ENCODE data around the gene SCN2B. TPM values are rescaled to one million over a fixed set of nuclear protein-coding genes. Genes with fewer than 3 reads are reported as not detected.
"Not testable (repeated sequence)": the region's sequence is repeated elsewhere in the genome, so short reads cannot be mapped to it uniquely, and the experiment has no call there.

The SCN2B gene
- total RNA-seq, 1 donor: not detected

GRCh38 chr11:118194835-118195627 is 18.6 kb upstream of the SCN2B start:
- peak; percentile 39 for DNase-seq (ENCODE audit: low read depth)
- no peak overlapping the region for H3K4me3 ChIP-seq (ENCODE audit: low read depth, low read length)
- TF ChIP-seq CTCF (IDR thresholded peaks at IDR 0.05; ENCODE audit: insufficient read depth, low read depth, low read length): no peak

DNA sequence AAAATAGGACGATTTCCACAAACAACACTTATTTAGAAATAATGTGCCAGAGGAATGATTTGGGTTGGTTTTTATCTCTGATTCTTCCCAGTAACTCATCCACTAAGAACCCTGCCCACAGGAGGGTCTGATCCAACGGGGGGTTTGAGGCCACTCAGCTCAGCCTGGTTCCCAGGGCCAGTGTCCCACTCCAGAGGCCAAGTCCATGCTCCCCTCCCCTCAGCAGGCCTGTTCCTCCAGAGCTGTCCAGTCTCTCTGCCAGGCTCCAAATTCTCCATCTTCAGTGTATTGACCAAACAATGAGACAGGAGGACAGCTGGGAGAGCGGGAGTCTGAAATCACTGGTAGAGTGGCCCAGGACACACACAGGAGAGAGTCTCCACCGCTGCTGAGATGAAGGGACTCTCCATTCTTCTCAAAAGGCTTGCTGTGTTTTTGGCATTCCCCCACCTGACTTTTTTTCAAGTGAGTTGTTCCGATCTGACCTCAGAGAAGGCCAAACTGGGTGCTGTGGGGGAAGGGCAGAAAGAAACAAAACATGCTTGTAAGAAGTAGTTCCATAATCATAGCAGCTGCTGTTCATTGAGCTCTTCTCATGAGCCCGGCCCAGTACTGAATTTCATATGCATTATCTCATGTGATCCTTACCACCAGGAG is 17.6 kb upstream of the SCN2B start:
- no peak for TF ChIP-seq CTCF (IDR thresholded peaks at IDR 0.05; ENCODE audit: insufficient read depth, low read depth, low read length)
- no peak overlapping the region for H3K4me3 ChIP-seq (ENCODE audit: low read depth, low read length)
- DNase-seq (ENCODE audit: low read depth): no peak

DNA sequence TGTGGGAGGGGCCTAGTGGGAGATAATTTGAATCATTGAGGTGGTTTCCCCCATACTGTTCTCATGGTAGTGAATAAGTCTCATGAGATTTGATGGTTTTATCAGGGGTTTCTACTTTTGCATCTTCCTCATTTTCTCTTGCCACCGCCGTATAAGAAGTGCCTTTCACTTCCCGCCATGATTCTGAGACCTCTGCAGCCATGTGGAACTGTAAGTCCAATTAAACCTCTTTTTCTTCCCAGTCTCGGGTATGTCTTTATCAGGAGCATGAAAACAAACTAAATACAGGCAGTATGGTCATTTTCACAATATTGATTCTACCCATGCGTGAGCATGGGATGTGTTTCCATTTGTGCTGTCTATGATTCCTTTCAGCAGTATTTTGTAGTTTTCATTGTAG is 16.4 kb upstream of the SCN2B start:
- not testable (repeated sequence) for DNase-seq (ENCODE audit: low read depth); H3K4me3 ChIP-seq (ENCODE audit: low read depth, low read length)

- not testable (repeated sequence) for DNase-seq (ENCODE audit: low read depth)
Measured at GRCh38 chr11:118190942-118191506, 14.6 kb upstream of the SCN2B start.

DNA sequence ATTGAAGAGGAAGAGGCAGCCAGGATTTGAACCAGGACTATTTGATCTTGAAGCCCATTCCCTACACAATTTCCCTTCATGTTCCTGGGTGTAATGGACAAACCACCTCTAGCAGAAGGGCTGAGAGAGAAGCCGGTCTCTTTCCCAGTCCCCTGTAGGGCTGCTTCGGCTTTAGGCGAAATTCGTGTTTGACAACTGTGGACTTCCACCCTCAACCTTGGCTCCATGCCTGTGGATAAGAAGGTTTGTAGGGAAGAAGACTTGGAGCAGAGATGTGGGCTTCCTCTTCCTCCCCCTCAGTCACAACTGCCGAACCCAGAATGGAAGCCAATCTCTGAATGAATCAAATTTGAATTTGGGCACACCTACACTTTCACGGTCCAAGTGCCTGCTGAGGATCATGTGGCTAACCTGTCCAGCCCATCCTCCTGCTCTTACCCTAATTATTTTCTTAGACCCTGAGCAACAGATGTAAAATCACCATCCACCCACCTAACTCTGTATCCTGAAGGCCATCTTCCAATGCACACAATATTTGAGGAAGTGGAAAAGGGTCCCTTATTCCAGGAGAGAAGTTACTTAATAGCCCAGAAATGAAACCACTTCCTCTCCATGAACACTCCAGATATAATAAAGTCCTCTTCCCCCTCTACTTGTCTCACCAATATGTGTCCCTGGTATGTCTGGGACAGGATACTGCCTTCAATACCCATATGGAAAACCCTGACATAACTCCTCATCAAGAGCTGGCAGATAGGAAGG is 10.1 kb upstream of the SCN2B start:
- no peak for DNase-seq (ENCODE audit: low read depth)
- H3K4me3 ChIP-seq (ENCODE audit: low read depth, low read length): no peak overlapping the region
- TF ChIP-seq CTCF (IDR thresholded peaks at IDR 0.05; ENCODE audit: insufficient read depth, low read depth, low read length): no peak

More at GRCh38 chr11:118190942-118191506, 14.6 kb upstream of the SCN2B start:
- not testable (repeated sequence) for H3K4me3 ChIP-seq (ENCODE audit: low read depth, low read length)

GRCh38 chr11:118184784-118185579 is 8.5 kb upstream of the SCN2B start:
- TF ChIP-seq CTCF (IDR thresholded peaks at IDR 0.05; ENCODE audit: insufficient read depth, low read depth, low read length): no peak
- H3K4me3 ChIP-seq (ENCODE audit: low read depth, low read length): no peak overlapping the region
- DNase-seq (ENCODE audit: low read depth): no peak

DNA sequence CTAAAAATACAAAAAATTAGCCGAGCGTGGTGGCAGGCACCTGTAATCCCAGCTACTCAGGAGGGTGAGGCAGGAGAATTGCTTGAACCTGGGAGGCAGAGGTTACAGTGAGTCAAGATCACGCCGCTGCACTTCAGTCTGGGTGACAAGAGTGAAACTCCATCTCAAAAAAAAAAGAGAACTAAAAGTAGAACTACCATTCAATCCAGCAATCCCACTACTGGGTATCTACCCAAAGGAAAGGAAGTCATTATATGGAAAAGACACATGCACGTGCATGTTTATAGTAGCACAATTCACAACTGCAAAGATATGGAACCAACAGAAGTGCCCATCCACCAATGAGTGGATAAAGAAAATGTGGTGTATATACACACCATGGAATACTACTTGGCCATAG is 7.3 kb upstream of the SCN2B start:
- not testable (repeated sequence) for H3K4me3 ChIP-seq (ENCODE audit: low read depth, low read length)

More for the DNA sequence above, 7.3 kb upstream of the SCN2B start:
- DNase-seq (ENCODE audit: low read depth): not testable (repeated sequence)
